ENCODE measurements around the gene MARS1.
"Not testable (repeated sequence)": the region's sequence is repeated elsewhere in the genome, so short reads cannot be mapped to it uniquely, and the experiment has no call there.

Gene MARS1

DNA sequence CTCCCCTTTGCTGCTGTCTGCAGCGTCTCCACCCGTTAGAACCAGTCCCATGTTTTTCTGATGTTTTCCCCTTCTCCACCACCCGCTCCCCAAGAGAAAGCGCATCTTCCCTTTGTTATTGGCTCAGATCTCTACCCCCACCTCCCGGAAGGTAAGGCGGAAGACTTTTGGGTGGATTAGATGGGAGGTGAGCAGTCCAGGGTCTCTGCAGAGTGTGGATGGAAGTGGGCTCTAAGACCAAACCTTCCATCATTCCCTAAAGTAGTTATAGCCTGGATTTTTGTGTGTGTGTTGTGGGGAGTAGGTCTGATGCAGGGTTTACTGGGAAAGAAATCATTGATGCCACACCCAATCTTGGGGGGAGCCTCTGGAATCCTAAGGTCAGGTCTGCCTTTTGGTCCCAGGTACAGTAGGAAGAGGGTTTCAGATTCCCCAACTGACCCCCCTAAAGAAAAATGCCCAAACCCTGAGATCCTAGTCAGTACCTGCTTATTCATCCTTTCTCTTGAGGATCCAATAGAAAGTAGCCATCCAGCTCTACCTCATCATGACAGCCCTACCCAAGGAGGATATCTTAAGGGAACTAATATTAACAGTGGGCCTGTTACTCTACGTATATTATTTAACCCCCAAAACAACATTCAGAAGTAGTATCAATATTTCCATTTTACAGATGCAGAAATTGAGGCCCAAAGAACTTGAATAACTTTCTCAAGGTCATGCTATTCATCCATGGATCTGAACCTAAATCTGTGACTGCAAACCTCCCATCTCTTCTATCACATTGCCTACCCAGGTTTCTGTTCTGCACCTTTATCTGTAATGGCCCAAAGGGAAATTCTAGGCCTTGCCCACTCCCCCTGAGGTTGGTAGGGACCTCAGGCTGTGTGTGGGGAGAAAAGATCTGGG lies 63.0 kb downstream of the MARS1 start:
- DNase-seq (ENCODE audit: low spot score): no peak

DNA sequence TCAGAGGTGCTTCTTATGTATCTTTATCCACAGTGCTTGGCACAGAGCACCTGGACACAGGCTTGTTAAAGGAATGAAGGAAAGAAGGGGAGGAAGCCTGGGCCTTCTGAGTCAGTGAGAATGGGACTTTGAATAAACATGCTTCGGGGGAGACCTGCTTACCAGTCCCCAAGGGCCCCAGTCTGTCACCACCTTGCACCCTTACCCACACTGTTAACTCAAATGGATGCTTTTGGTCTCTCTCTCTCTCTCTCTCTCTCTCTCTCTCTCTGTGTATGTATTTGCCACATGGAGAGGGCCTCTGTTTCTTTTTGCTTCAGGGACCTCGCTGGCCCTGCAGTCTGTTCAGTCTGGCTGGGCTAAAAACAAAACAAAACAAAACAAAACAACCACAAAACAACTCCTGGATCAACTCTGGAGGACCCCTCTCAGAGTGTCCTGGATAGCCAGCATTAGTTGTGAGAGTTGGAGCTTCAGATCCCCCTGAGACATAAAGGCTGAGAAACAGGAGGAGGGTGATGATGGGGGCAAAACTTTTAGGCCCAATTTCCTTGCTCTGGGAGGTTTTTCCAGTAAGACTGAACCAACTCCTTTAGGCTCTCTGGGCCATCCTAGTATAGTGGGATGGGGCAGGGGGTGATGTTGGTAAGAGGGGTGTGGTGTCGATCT lies 63.9 kb downstream of the MARS1 start:
- no peak for DNase-seq (ENCODE audit: low spot score)

DNA sequence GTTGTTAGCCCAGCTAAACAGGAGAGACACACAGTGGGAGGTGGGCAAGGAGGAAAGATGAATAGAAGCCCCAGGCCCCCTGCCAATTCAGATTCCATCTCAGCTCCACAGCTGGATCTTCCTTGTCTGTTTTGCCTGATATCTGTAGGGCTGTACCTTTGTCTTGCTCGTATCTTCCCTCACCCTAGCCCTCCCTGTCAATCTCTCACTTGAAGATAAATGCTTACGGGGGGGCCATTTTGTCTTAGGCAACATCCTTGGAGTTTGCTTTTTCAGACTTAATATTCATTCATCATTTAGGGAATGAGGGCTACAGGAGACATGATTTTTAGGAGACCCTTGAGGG lies 64.4 kb downstream of the MARS1 start:
- no peak for DNase-seq (ENCODE audit: low spot score)

DNA sequence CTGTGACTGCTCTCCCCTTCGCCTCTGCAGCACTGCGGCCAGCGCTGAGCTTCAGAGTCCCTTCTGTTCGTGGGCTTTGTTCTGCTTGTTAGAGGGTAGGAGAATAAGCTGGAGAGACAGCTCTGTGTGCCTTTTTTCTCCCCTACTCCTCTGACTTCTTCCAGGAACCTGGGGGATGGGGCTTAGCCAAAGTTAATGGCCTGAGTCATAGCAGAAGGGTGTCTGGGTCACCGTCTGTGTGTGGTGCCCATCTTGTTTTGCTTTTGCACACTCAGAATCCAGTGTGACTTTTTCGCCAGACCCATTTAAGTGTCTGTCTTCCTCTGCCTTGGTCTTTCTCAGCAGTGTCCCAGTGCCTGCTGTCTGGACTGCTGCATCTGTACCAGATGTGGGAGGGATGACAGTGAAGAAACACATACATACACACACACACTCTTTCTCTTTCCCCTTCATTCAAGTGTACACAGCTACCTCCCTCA lies 65.0 kb downstream of the MARS1 start:
- DNase-seq (ENCODE audit: low spot score): no peak

DNA sequence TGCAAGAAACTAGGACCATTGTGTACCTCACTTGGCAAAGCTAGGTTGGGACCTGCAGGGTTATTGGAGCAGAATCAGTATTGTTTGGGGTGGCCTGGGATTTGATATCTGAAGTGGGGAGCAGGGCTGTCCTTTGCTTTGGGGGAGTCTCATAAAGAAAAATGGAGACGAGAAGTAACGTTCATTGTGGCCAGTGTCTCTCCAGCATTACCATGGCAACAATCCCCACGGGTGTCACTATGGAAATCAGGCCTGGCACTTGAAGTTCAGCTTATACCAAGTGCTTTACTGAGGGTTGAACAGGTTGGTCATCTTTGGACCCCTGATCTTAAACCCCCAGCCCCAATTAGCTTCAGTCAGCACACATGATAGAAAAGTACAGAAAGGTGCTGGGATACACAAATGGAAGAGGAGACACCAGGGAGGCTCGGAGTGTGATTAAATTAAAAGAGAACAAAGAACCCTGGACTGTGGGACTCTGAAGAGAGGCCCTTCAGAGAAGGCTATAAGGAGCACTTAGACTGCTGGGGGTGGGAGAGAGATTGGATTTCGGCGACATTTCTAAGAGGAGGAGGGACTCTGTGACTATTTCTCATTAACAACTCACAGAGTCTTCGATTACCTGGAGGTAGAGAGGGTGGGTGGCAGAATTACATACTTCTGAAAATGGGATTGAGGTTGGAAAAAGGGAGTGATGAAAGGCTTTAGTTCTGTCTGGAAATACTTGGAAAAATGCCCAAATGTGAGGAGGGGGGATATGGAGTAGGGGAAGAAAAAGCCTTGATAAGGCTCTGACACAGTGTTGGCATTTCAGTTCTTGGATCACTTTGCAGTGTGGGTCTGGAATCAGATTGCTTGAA lies 65.7 kb downstream of the MARS1 start:
- DNase-seq (ENCODE audit: low spot score): no peak

DNA sequence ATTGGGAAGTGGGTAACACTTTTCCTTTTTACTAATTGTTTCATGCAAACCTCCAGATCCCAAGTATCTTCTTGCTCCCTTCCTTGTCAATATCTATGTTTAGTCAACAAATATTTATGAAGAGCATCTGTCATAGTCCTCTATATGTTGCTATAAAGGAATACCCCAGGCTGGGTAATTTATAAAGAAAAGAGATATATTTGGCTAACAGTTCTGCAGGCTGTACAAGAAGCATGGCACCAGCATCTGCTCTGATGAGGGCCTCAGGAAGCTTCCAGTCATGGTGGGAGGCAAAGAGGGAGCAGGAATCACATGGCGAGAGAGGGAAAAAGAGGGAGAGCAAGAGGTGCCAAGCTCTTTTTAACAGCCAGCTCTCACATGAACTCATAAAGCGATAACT lies 66.6 kb downstream of the MARS1 start:
- DNase-seq (ENCODE audit: low spot score): no peak

DNA sequence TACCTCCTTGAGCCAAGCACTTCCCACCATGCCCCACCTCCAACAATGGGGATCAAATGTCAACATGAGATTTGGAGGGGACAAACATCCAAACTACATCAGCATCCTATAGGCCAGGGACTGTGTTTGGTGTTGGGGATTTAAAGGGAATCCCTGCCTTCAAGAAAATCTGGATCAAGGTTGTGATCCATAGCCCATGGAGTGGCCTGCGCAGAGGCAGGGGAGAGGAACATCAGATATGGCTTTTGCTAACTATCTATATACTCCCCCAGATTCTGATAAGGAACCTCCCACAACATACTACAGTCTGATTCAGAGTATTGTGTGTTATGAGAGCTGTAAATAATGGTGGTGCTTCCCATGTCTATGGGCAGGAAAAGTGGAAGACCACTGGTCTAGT lies 67.0 kb downstream of the MARS1 start:
- DNase-seq (ENCODE audit: low spot score): no peak

DNA sequence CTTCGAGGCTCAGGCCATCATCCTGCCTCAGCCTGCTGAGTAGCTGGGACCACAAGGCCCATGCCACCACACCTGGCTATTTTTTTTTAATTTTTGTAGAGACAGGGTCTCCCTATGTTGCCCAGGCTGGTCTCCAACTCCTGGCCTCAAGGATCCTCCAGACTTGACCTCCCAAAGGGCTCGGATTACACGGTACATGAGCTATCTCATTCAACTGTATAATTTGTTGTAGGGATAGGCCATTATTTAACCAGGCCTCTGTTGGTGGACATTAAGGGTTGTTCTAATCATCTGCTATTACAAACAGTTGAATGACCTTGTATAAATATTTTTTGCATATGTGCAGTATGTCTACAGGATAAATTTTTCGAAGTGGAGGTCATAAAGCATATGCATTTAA lies 71.0 kb downstream of the MARS1 start:
- DNase-seq (ENCODE audit: low spot score): no peak

DNA sequence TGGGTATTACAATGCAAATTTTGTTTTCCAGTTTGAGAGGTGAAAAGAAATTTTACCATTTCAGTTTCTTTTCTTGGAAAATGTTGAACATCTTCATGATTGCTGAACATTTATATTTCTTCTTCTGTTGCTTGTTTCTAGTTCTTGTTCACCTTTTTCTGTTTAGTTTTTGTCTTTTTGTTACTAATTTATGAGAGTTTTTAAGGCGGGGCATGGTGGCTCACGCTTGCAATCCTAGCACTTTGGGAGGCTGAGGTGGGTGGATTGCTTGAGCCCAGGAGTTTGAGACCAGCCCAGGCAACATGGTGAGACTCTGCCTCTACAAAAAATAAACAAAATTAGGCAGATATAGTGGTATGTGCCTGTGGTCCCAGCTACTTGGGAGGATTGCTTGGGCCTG lies 72.6 kb downstream of the MARS1 start:
- DNase-seq (ENCODE audit: low spot score): no peak

DNA sequence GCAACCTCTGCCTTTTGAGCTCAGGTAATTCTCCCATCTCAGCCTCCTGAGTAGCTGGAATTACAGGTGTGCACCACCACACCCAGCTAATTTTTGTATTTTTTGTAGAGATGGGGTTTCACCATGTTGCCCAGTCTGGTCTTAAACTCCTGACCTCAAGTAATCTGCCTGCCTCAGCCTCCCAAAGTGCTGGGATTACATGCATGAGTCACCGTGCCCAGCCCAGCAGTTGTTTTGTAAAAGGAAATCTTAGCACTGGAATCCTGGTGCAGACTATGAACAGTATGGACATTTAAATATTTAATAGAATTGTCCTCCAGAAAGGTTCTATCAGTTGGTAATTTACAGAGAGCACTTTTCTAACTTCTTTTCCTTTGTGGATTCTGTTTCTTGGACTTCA lies 73.2 kb downstream of the MARS1 start:
- not testable (repeated sequence) for DNase-seq (ENCODE audit: low spot score)

DNA sequence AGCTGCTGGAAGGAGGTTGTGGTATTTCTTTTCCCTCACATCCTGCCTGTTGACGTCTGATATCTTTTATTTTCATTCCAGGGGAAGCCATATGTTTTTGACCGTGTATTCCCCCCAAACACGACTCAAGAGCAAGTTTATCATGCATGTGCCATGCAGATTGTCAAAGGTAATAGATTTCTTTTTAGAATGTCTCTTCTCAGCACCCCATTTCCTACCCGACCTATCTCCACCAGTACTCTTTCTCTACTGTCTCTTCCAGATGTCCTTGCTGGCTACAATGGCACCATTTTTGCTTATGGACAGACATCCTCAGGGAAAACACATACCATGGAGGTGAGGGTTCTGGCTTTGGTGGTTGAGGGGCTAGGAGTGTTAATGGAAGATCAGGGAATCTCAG lies 75.5 kb downstream of the MARS1 start:
- no peak for DNase-seq (ENCODE audit: low spot score)

DNA sequence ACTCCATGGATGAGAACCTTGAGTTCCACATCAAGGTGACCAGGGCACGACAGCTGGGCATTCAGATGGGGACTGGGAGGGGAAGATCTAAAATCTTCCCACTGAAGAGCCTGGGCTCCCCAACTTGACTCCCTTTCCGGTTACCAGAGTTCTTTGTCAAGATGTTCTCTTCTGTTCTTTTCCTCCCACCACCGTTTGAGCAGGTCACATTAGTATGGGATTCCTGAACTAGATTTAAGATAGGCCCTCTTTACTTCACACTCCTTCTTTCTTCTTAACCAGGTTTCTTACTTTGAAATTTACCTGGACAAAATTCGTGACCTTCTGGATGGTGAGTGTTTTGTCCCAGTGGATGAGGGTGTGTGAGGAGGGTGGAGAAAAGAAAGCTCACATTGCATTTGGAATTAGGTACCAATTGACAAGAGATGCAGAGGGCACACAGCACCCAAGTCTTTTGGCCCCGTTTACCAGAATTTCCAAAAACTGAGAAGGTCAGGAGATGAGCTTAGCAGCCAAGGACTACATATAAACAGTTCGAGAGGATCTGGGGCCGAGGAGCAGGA lies 76.4 kb downstream of the MARS1 start:
- DNase-seq (ENCODE audit: low spot score): no peak

All from kidney capillary endothelial cell (primary cell).